ENCODE data around the gene RAI2. TPM values are rescaled to one million over a fixed set of nuclear protein-coding genes. Genes with fewer than 3 reads are reported as not detected.

RAI2 gene
- total RNA-seq, result 37.5 TPM
- long read RNA-seq, transcript RAI2-204 (2 exons, 2,224 nt), result major isoform, 5 of 62 reads
- long read RNA-seq, partial matches to known transcripts, result 0 of 62 reads
- long read RNA-seq, other reads (novel, unspliced or antisense), result 54 of 62 reads

- intact Hi-C loops (cut with DNase I), result loop anchor here (5.0 kb wide), 1 partner anchor 49 kb away; no protein-coding TSS in a partner anchor
- DNase-seq (ENCODE audit: low spot score), result no peak
These were observed at the start of gene RAI2 for GRCh38 chrX:17860811-17861488. TSS of gene RAI2 (minus strand) at chrX:17861298. CDS start at chrX:17802010, 59,288 bp downstream.

GRCh38 chrX:17888421-17888820 is 27.3 kb upstream of the RAI2 start:
- intact Hi-C loops (cut with DNase I), result no loop called here
- DNase-seq (ENCODE audit: low spot score), result no peak

- intact Hi-C loops (cut with DNase I), result no loop called here
These were observed 21.6 kb upstream of the RAI2 start for GRCh38 chrX:17882680-17883079.

GRCh38 chrX:17878028-17878670 is 17.1 kb upstream of the RAI2 start:
- intact Hi-C loops (cut with DNase I), result no loop called here
- DNase-seq (ENCODE audit: low spot score), result no peak

More at GRCh38 chrX:17882680-17883079, 21.6 kb upstream of the RAI2 start:
- DNase-seq (ENCODE audit: low spot score), result no peak

- intact Hi-C loops (cut with DNase I), result no loop called here
- no peak for DNase-seq (ENCODE audit: low spot score)
These were observed 15.0 kb upstream of the RAI2 start for GRCh38 chrX:17876135-17876534.

GRCh38 chrX:17869580-17869979 is 8.5 kb upstream of the RAI2 start:
- intact Hi-C loops (cut with DNase I), result no loop called here
- DNase-seq (ENCODE audit: low spot score), result no peak

- intact Hi-C loops (cut with DNase I), result loop anchor here (5.0 kb wide), 1 partner anchor 49 kb away; no protein-coding TSS in a partner anchor
- no peak for DNase-seq (ENCODE audit: low spot score)
These were observed 452 bp upstream of the RAI2 start for GRCh38 chrX:17861489-17862011.

- intact Hi-C loops (cut with DNase I), result loop anchor here (5.0 kb wide), 1 partner anchor 48 kb away; no protein-coding TSS in a partner anchor
- DNase-seq (ENCODE audit: low spot score), result no peak
These were observed 818 bp downstream of the RAI2 start for GRCh38 chrX:17860179-17860780.

GRCh38 chrX:17859609-17860178 is 1.4 kb downstream of the RAI2 start:
- intact Hi-C loops (cut with DNase I), result loop anchor here (5.0 kb wide), 1 partner anchor 47 kb away; no protein-coding TSS in a partner anchor
- no peak for DNase-seq (ENCODE audit: low spot score)

- no peak for DNase-seq (ENCODE audit: low spot score)
- intact Hi-C loops (cut with DNase I), result no loop called here
These were observed 6.6 kb downstream of the RAI2 start for GRCh38 chrX:17854531-17854930.

GRCh38 chrX:17854069-17854468 is 7.0 kb downstream of the RAI2 start:
- intact Hi-C loops (cut with DNase I), result no loop called here
- DNase-seq (ENCODE audit: low spot score), result no peak

GRCh38 chrX:17851874-17852273 is 9.2 kb downstream of the RAI2 start:
- intact Hi-C loops (cut with DNase I), result no loop called here
- no peak for DNase-seq (ENCODE audit: low spot score)

GRCh38 chrX:17848545-17849265 is 12.4 kb downstream of the RAI2 start:
- no peak for DNase-seq (ENCODE audit: low spot score)
- intact Hi-C loops (cut with DNase I), result no loop called here

GRCh38 chrX:17846045-17846444 is 15.1 kb downstream of the RAI2 start:
- intact Hi-C loops (cut with DNase I), result no loop called here
- DNase-seq (ENCODE audit: low spot score), result no peak

- intact Hi-C loops (cut with DNase I), result no loop called here
- no peak for DNase-seq (ENCODE audit: low spot score)
These were observed 16.9 kb downstream of the RAI2 start for GRCh38 chrX:17844236-17844635.

GRCh38 chrX:17842769-17843525 is 18.2 kb downstream of the RAI2 start:
- no peak for DNase-seq (ENCODE audit: low spot score)
- intact Hi-C loops (cut with DNase I), result no loop called here

- no peak for DNase-seq (ENCODE audit: low spot score)
- intact Hi-C loops (cut with DNase I), result no loop called here
These were observed 21.8 kb downstream of the RAI2 start for GRCh38 chrX:17839269-17839668.

- no peak for DNase-seq (ENCODE audit: low spot score)
- intact Hi-C loops (cut with DNase I), result no loop called here
These were observed 24.3 kb downstream of the RAI2 start for GRCh38 chrX:17836830-17837229.

GRCh38 chrX:17833954-17834353 is 27.1 kb downstream of the RAI2 start:
- DNase-seq (ENCODE audit: low spot score), result no peak
- intact Hi-C loops (cut with DNase I), result no loop called here

Data from cardiac septum (tissue), 1 donor.